HG02970 (cell line): ENCODE measurements around the gene NFE2L2.
"Not testable (repeated sequence)": the region's sequence is repeated elsewhere in the genome, so short reads cannot be mapped to it uniquely, and the experiment has no call there.

Experiments
- ATAC-seq: cut with Tn5 transposase; IDR thresholded peaks from one replicate; pipeline ENCODE4 v1.9.1; 2021; ENCODE audit warnings: mild to moderate bottlenecking, moderate library complexity, moderate number of reproducible peaks; ENCODE audit not compliant: unreplicated experiment, low FRiP score

NFE2L2 gene

GRCh38 chr2:177204417-177204816 lies 60.1 kb downstream of the NFE2L2 start:
- ATAC-seq: no peak

- ATAC-seq: no peak
These were observed 62.6 kb downstream of the NFE2L2 start for GRCh38 chr2:177201919-177202346.

- not testable (repeated sequence) for ATAC-seq
These were observed 64.1 kb downstream of the NFE2L2 start for GRCh38 chr2:177200419-177200818.

- ATAC-seq: no peak
These were observed 69.3 kb downstream of the NFE2L2 start for GRCh38 chr2:177195194-177195593.

GRCh38 chr2:177193240-177193639 lies 71.3 kb downstream of the NFE2L2 start:
- no peak for ATAC-seq

GRCh38 chr2:177192788-177193187 lies 71.7 kb downstream of the NFE2L2 start:
- no peak for ATAC-seq

- no peak for ATAC-seq
These were observed 73.6 kb downstream of the NFE2L2 start for GRCh38 chr2:177190941-177191340.

- no peak for ATAC-seq
These were observed 75.8 kb downstream of the NFE2L2 start for GRCh38 chr2:177188482-177189469.

GRCh38 chr2:177187631-177188312 lies 76.8 kb downstream of the NFE2L2 start:
- ATAC-seq: no peak

- ATAC-seq: not testable (repeated sequence)
These were observed 78.5 kb downstream of the NFE2L2 start for GRCh38 chr2:177186038-177186437.

GRCh38 chr2:177184606-177185005 lies 79.9 kb downstream of the NFE2L2 start:
- no peak for ATAC-seq

- no peak for ATAC-seq
These were observed 80.7 kb downstream of the NFE2L2 start for GRCh38 chr2:177183860-177184259.
